Posterior cingulate gyrus (tissue), 11 donors: ENCODE measurements around the gene ETV7.
A peak's percentile ranks its signal among the peaks of the same experiment; 100 is the strongest.

ENCODE experiments used
- DNase-seq, 10 donors: peaks; one replicate each; pipeline versions ENCODE4 v3.0.0 to v3.0.0-alpha.2; 2020 to 2021; ENCODE audit warnings: mixed read lengths in 3 of 10
- intact Hi-C: fragments of 100-400 bp; cut with DNase I; formaldehyde crosslinking; loops from one replicate; pipeline ENCODE4 v1.15.1; 2023

Gene ETV7

GRCh38 chr6:36329798-36330291 lies 57.6 kb downstream of the ETV7 start:
- intact Hi-C loops, result no loop called here
- peak in 1 of 10 donors; percentile 77 for DNase-seq

GRCh38 chr6:36328600-36328999 lies 58.9 kb downstream of the ETV7 start:
- peak in 1 of 10 donors; percentile 5 for DNase-seq
- intact Hi-C loops, result no loop called here

DNA sequence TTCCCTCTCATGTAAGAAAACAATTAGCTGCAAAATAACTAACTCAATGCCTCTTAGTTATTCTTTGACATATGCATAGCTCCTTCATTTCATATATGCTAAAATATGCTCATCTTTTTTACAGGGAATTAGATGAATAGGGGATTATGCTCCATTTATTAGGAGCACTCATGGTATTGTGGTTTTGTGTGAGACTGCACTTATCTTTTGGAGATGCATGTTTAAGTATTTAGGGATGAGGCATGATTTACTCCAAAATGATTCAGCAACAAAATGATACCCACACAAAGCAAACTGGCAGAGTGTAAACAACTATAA lies 59.6 kb downstream of the ETV7 start:
- no peak for DNase-seq
- intact Hi-C loops, result no loop called here

- peak in 2 of 10 donors; percentile 27 to 82 for DNase-seq
- intact Hi-C loops, result no loop called here
Observed at GRCh38 chr6:36327226-36327918, 60.1 kb downstream of the ETV7 start.

DNA sequence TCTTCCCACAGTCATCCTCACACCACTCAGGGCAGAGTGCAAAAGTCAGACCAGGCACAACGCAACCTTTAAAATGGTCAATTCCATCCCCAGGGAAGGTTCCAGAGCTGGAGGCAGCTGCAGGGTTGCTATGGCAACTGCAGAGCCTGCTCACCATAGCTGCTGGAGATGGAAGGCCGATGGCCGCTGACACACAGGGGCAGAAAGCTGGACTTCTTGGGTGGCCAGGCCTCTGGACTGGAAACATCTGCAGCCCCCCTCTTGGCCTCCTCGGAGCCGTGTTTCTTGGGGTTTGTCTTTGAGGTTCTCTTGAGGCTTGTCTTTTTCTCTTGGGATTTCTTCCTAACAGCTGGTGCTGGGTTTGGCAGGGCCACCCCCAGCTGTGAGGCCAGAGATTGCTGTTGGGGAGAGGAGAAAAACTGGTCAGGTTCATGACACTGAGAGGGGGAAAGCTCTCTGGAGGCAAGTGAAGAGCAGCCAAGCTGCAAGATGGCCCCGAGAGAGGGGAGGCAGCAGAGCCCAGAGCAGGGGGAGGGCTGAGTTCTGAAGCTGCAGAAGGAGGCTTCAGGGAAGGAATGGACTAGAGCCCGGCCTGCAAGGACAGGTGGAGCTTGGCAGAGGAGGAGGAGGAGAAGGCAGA lies 61.0 kb downstream of the ETV7 start:
- intact Hi-C loops, result no loop called here
- DNase-seq, result peak in 8 of 10 donors; percentile 36 to 94 (median 53)

- intact Hi-C loops, result no loop called here
- peak in 1 of 10 donors; percentile 28 for DNase-seq
Observed at GRCh38 chr6:36324715-36325114, 62.8 kb downstream of the ETV7 start.

DNA sequence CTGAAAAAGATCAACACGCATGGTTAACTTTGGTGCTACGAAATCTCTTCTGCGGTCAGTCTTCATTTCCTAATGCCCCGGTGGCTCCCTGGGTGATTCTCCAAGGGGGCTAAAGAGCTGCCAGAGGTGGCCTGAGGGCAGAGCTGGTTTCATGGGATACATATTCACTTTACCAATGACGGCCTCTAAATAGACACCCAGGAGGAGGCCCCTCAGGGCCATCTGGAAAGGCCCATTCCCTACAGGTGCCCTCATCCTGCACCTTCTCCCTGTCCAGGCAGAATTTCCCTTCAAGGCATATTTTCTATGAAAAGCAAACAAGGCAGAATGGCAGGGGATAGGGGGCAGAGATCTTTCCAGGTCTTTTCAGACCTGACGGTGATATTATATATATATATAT lies 63.3 kb downstream of the ETV7 start:
- intact Hi-C loops, result no loop called here

GRCh38 chr6:36323062-36323461 lies 64.4 kb downstream of the ETV7 start:
- intact Hi-C loops, result no loop called here
- DNase-seq, result peak in 6 of 10 donors; percentile 48 to 93 (median 72)

More for the DNA sequence above, 63.3 kb downstream of the ETV7 start:
- no peak for DNase-seq

GRCh38 chr6:36322591-36322990 lies 64.9 kb downstream of the ETV7 start:
- DNase-seq, result no peak
- intact Hi-C loops, result no loop called here

DNA sequence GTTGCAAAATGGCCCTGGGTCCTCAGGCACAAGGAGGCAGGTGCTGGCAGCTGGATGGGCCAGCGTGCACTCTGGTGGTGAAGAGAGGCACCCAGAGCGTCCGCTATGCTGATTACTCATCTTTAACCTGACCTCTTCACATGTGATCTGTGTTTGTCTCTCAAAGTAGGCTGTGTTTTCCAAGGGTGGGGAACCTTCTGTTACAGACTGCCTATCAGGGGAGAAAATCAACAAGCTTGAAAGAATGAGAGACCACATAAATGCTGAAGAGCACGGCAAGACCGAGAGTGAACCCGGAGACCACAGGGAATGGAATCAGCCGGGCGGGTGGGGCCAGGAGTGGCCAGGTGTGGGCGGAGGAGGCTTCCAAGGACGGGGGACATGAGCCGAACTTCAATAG lies 67.0 kb downstream of the ETV7 start:
- no peak for DNase-seq
- intact Hi-C loops, result no loop called here

GRCh38 chr6:36319821-36320220 lies 67.6 kb downstream of the ETV7 start:
- intact Hi-C loops, result no loop called here
- no peak for DNase-seq

- DNase-seq, result peak in 1 of 10 donors; percentile 47
- intact Hi-C loops, result no loop called here
Observed at GRCh38 chr6:36319436-36319762, 68.1 kb downstream of the ETV7 start.

- intact Hi-C loops, result no loop called here
- no peak for DNase-seq
Observed at GRCh38 chr6:36318690-36319435, 68.6 kb downstream of the ETV7 start.

GRCh38 chr6:36317623-36318022 lies 69.8 kb downstream of the ETV7 start:
- DNase-seq, result no peak

More at GRCh38 chr6:36317623-36318022, 69.8 kb downstream of the ETV7 start:
- intact Hi-C loops, result no loop called here
